ENCODE measurements around the gene ADTRP. TPM values are rescaled to one million over a fixed set of nuclear protein-coding genes. Genes with fewer than 3 reads are reported as not detected.

Gene ADTRP
- total RNA-seq, 2 experiments from 2014 or later, result 20.0 to 21.9 TPM

GRCh38 chr6:11767978-11768756 lies 10.4 kb downstream of the ADTRP start:
- no peaks in the 10 kb centered on the region for H3K27me3 Mint-ChIP-seq
- DNase-seq (no peak), ATAC-seq (no peak)
- POLR2A ChIA-PET, result interaction anchor here (1.3 to 1.9 kb wide), 2 partner anchors 11 to 53 kb away, joined by 5 to 7 read pairs; partner anchors contain the start of gene ADTRP
- H3K4me3 Mint-ChIP-seq, result no peak overlapping the region
- H3K27ac Mint-ChIP-seq, result no peak overlapping the region
- H3K9me3 Mint-ChIP-seq, result no peaks in the 10 kb centered on the region
- H3K36me3 Mint-ChIP-seq (ENCODE audit: low read depth), result no peaks in the 10 kb centered on the region
- CTCF ChIA-PET, result interaction anchor here (1.1 to 1.5 kb wide), 3 partner anchors 8 to 838 kb away, joined by 3 to 5 read pairs (median 4); no protein-coding TSS in a partner anchor
- peaks cover 23% of the 10 kb centered on the region for H3K4me1 Mint-ChIP-seq (ENCODE audit: low read depth)
- intact Hi-C loops (cut with micrococcal nuclease), result no loop called here
- TF ChIP-seq CTCF (IDR thresholded peaks at IDR 0.05), result no peak

GRCh38 chr6:11767458-11767857 lies 11.1 kb downstream of the ADTRP start:
- no peaks in the 10 kb centered on the region for H3K9me3 Mint-ChIP-seq
- intact Hi-C loops (cut with micrococcal nuclease), result no loop called here
- no peaks in the 10 kb centered on the region for H3K27me3 Mint-ChIP-seq
- no peak for TF ChIP-seq CTCF (IDR thresholded peaks at IDR 0.05)
- H3K4me1 Mint-ChIP-seq (ENCODE audit: low read depth), result peaks cover 20% of the 10 kb centered on the region
- POLR2A ChIA-PET, result no interaction called here
- no peak for DNase-seq
- no peaks in the 10 kb centered on the region for H3K36me3 Mint-ChIP-seq (ENCODE audit: low read depth)
- CTCF ChIA-PET, result no interaction called here
- no peak overlapping the region for H3K4me3 Mint-ChIP-seq
- ATAC-seq, result peak; percentile 24
- H3K27ac Mint-ChIP-seq, result no peak overlapping the region

DNA sequence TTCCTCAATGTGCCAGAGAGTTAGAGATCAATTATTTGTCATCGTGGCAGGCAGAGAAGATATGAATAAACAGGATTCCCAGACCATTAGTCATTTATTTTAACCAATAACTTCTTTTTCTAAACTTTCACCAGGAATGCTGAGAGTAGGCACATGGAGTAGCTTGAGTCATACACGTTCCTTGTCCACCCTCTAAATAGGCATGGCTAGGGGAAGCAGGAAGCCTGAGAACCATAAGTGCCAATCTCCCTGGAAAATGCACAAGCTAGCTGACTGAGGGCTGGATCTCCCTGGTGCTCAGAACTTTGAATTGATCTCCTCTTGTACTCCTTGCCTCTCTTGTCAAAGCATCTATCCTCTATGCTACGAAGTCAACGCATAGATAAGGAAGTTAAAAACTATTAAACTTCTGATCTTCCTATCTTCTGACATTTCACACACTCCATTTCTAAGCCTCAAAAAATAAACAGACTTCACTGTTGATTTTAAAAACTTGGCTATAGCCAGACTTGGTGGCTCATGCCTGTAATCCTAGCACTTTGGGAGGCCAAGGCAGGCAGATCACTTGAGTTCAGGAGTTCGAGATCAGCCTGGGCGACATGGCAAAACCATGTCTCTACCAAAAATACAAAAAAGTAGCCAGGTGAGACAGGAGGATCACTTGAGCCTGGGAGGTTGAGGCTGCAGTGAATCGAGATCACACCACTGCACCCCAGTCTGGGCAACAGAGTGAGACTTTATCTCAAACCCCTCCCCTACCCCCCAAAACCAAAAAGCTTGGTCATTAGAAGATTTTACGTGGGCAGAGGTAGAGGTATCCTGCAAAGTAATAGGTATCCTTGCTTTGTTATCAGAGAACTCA lies 11.8 kb downstream of the ADTRP start:
- Mint-ChIP-seq H3K4me3 (no peak overlapping the region), H3K9me3 (no peaks in the 10 kb centered on the region), H3K36me3 (ENCODE audit: low read depth) (no peaks in the 10 kb centered on the region), H3K27ac (no peak overlapping the region), H3K27me3 (no peaks in the 10 kb centered on the region), H3K4me1 (ENCODE audit: low read depth) (peaks cover 20% of the 10 kb centered on the region)
- DNase-seq (no peak), ATAC-seq (no peak)
- ChIA-PET POLR2A (no interaction called here), CTCF (no interaction called here)
- intact Hi-C loops (cut with micrococcal nuclease), result no loop called here
- TF ChIP-seq CTCF (IDR thresholded peaks at IDR 0.05), result no peak

- DNase-seq (no peak), ATAC-seq (no peak)
- POLR2A ChIA-PET, result no interaction called here
- Mint-ChIP-seq H3K9me3 (no peaks in the 10 kb centered on the region), H3K27ac (no peak overlapping the region), H3K36me3 (ENCODE audit: low read depth) (no peaks in the 10 kb centered on the region), H3K27me3 (no peaks in the 10 kb centered on the region), H3K4me3 (no peak overlapping the region), H3K4me1 (ENCODE audit: low read depth) (peaks cover 20% of the 10 kb centered on the region)
- CTCF ChIA-PET, result no interaction called here
- intact Hi-C loops (cut with micrococcal nuclease), result no loop called here
- TF ChIP-seq CTCF (IDR thresholded peaks at IDR 0.05), result no peak
Measured at GRCh38 chr6:11766043-11766442, 12.6 kb downstream of the ADTRP start.

DNA sequence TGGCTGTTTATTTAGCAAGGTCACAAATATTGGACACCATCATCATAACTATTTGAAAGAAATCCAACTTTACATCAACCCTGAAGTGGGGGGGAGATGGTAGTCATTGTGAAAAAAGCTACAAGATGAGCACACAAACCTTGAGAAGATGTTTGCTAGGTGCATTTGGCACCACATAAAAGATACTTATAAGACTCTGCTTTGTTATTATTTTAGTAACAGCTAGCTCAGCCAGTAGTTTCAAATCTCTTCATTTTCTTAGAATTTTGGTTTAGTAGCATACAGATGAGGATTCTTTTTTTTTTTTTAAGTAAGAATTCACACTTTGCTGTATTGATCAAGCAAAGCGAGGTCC lies 14.4 kb downstream of the ADTRP start:
- ATAC-seq (no peak), DNase-seq (no peak)
- CTCF ChIA-PET, result interaction anchor here (1.0 to 1.6 kb wide), 5 partner anchors 10 to 52 kb away, joined by 3 to 5 read pairs (median 3); no protein-coding TSS in a partner anchor
- H3K36me3 Mint-ChIP-seq (ENCODE audit: low read depth), result no peaks in the 10 kb centered on the region
- no peak overlapping the region for H3K27ac Mint-ChIP-seq
- TF ChIP-seq CTCF (IDR thresholded peaks at IDR 0.05), result no peak
- H3K4me1 Mint-ChIP-seq (ENCODE audit: low read depth), result peaks cover 20% of the 10 kb centered on the region
- intact Hi-C loops (cut with micrococcal nuclease), result no loop called here
- POLR2A ChIA-PET, result interaction anchor here (0.7 kb wide), 2 partner anchors 11 to 27 kb away, joined by 3 read pairs; no protein-coding TSS in a partner anchor
- no peaks in the 10 kb centered on the region for H3K9me3 Mint-ChIP-seq
- H3K27me3 Mint-ChIP-seq, result no peaks in the 10 kb centered on the region
- no peak overlapping the region for H3K4me3 Mint-ChIP-seq

Data from activated CD8-positive, alpha-beta T cell treated with anti-CD3 and anti-CD28 coated beads for 36 hours (primary cell).